Measurements from ENCODE around the gene BORCS5.

The BORCS5 gene

DNA sequence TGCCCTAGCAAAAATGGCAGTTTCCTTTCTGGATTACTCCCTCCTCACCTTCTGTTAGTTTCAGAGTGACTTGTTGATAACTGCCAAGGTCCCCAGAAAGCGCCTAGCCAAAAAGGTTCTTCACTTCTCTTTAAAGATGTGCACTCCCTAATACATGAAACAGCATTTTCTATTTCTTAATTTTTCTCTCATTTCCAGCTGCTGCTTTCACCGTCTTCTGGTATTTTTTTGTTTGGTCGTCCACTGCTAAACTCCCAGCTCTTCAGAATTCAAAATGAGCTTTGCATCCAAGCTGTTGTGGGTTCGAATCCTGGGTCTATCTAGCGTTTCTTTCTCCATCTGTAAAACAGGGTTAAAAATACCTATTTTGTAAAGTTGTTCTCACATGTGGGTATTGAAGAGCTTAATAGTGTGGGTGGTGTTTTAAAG, 397 bp upstream of the BORCS5 start:
- H3K4me3 ChIP-seq (ENCODE audit: low read depth, low read length), result peak overlapping the region; percentile 89
- TF ChIP-seq CTCF (IDR thresholded peaks at IDR 0.05; ENCODE audit: low read depth, low read length, missing control alignments), result no peak
- DNase-seq (ENCODE audit: low read depth), result no peak

DNA sequence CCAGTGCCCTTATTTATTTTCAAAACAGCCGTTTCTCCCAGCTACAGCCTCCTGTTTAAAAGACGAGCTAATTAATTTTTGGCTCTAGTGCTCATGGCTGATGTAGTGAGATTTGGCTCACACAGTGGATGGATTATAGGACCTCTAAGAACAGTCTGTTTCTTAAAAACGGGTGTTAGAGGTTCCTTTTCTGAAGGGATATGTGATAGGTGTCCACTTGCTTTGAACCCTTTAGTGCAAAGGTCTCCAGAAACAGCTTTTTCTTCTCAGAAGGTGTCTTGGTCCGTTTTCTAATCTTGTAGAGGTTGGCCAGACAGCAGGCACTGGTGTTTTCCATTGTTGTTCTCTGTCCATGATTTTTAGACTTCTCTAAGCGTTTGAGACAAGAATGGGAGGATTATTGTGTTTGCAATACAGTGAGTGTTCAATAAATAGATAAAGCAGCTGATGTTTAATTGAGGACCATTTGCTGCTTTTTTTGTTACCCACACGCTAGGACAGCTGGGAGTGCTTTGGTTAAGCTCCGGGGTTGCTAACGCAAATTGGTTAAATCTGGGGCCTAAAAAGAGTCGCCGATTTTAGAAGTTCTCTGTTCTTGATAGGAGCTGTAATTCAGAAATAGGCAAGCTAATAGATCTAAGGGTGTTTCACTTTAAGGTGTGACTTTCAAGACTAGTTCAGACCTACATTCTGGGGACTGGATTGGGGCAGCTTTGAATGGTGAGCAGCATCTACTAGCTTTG, 1.0 kb downstream of the BORCS5 start:
- TF ChIP-seq CTCF (IDR thresholded peaks at IDR 0.05; ENCODE audit: low read depth, low read length, missing control alignments), result no peak
- no peak for DNase-seq (ENCODE audit: low read depth)
- peak overlapping the region; percentile 89 for H3K4me3 ChIP-seq (ENCODE audit: low read depth, low read length)

GRCh38 chr12:12358528-12358927, 1.6 kb downstream of the BORCS5 start:
- TF ChIP-seq CTCF (IDR thresholded peaks at IDR 0.05; ENCODE audit: low read depth, low read length, missing control alignments), result no peak
- DNase-seq (ENCODE audit: low read depth), result no peak
- H3K4me3 ChIP-seq (ENCODE audit: low read depth, low read length), result peak overlapping the region; percentile 89

DNA sequence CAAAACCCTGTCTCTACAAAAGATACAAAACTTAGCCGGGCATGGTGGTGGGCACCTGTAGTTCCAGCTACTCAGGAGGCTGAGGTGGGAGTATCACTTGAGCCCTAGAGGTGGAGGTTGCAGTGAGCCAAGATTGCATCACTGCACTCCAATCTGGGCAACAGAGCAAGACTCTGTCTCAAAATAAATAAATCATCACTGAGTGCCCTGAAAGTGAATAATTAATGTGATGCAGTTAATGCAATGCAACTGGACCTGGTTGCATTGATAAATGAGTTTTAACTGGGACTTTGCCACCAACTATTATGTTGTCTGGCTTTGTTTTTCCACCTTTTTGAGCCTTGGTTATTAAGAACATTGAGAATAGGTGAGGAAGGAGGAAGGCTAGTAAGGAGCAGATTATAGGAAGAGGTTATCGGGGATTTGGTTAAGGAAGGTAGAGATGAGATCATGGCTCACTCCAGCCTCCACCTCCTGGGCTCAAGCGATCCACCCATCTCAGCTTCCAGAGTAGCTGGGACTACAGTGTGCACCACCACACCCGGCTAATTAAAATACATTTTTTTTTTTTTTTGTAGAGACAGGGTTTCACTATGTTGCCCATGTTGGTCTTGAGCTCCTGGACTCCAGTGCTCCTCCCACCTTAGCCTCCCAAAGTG, 8.0 kb downstream of the BORCS5 start:
- H3K4me3 ChIP-seq (ENCODE audit: low read depth, low read length), result no peak overlapping the region
- no peak for TF ChIP-seq CTCF (IDR thresholded peaks at IDR 0.05; ENCODE audit: low read depth, low read length, missing control alignments)
- DNase-seq (ENCODE audit: low read depth), result no peak

GRCh38 chr12:12365446-12365802, 8.5 kb downstream of the BORCS5 start:
- no peak for DNase-seq (ENCODE audit: low read depth)
- no peak for TF ChIP-seq CTCF (IDR thresholded peaks at IDR 0.05; ENCODE audit: low read depth, low read length, missing control alignments)

DNA sequence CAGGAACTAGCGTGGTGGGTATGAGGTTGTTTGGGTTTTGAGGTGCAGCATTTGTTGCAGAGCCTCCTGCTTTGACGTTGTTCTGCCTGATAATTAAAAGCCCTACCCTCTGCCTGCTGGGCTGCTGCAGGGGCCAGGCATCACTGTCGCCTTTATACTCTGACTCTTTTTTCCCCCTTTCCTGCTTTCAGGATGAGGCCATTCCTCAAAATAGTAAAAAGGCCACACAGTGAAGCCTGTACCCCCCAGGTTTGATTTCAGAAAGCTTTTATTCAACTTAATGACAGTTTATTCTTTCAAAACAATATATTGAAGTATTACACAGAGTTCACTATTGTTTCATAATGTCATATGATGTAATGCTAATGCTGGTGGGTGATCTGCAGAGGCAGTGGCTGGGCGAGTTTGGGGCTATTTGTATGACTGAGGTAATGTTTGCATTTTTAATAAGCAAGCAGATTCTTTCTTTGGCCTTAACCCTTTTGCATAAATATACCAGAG, 9.1 kb downstream of the BORCS5 start:
- DNase-seq (ENCODE audit: low read depth), result no peak
- H3K4me3 ChIP-seq (ENCODE audit: low read depth, low read length), result no peak overlapping the region
- TF ChIP-seq CTCF (IDR thresholded peaks at IDR 0.05; ENCODE audit: low read depth, low read length, missing control alignments), result no peak

More at GRCh38 chr12:12365446-12365802, 8.5 kb downstream of the BORCS5 start:
- no peak overlapping the region for H3K4me3 ChIP-seq (ENCODE audit: low read depth, low read length)
